Bone marrow (tissue), 2 donors: Measurements from ENCODE around the gene TTC7B.

ENCODE experiments used
- DNase-seq, 2 donors: peaks; one replicate each; lab custom pipeline; 2025; lab: John Stamatoyannopoulos, UW

TTC7B gene

GRCh38 chr14:90488256-90488655 is 328.0 kb downstream of the TTC7B start:
- DNase-seq, result no peak

- no peak for DNase-seq
Measured at GRCh38 chr14:90487462-90487861, 328.8 kb downstream of the TTC7B start.

GRCh38 chr14:90487031-90487430 is 329.2 kb downstream of the TTC7B start:
- DNase-seq, result no peak

- DNase-seq, result no peak
Measured at GRCh38 chr14:90484291-90484690, 331.9 kb downstream of the TTC7B start.

GRCh38 chr14:90483571-90483974 is 332.7 kb downstream of the TTC7B start:
- DNase-seq, result peak in 1 of 2 donors; percentile 76

GRCh38 chr14:90483117-90483516 is 333.1 kb downstream of the TTC7B start:
- no peak for DNase-seq

GRCh38 chr14:90475298-90475697 is 340.9 kb downstream of the TTC7B start:
- DNase-seq, result no peak
